ENCODE measurements around the gene RAD51B. TPM values are rescaled to one million over a fixed set of nuclear protein-coding genes. Genes with fewer than 3 reads are reported as not detected.
"Not testable (repeated sequence)": the region's sequence is repeated elsewhere in the genome, so short reads cannot be mapped to it uniquely, and the experiment has no call there.

The RAD51B gene
- total RNA-seq, 4 donors from 2014 or later: 6.2 to 39.9 (median 12.9) TPM

- no peak for DNase-seq
- peaks cover 0 to 20% (median 4%) of the 10 kb centered on the region in 3 donors for H3K4me1 ChIP-seq
- WGBS, 2 donors: 94 to 98% methylated on average over 4 of the region's 4 CpGs
- H3K9me3 ChIP-seq: no peaks in the 10 kb centered on the region
- H3K4me3 ChIP-seq: no peak overlapping the region
- H3K27me3 ChIP-seq: no peaks in the 10 kb centered on the region
- intact Hi-C loops (cut with DNase I): loop anchor here (10.0 kb wide), 1 partner anchor 557 kb away; no protein-coding TSS in a partner anchor
- TF ChIP-seq CTCF (IDR thresholded peaks at IDR 0.05) (no peak), POLR2A (IDR thresholded peaks at IDR 0.05) (no peak)
- H3K27ac ChIP-seq: no peak overlapping the region
- no peaks in the 10 kb centered on the region for H3K36me3 ChIP-seq
Observed at GRCh38 chr14:68257969-68258368, 438.4 kb downstream of the RAD51B start.

- not testable (repeated sequence) for H3K4me3 ChIP-seq, H3K27me3 ChIP-seq, H3K9me3 ChIP-seq, H3K36me3 ChIP-seq, H3K27ac ChIP-seq, DNase-seq
- WGBS, 2 donors: 100% methylated on average over 1 of the region's 2 CpGs; no CpG with 5 or more reads in 1 of the 2 donors
- intact Hi-C loops (cut with DNase I): loop anchor here (10.0 kb wide), 1 partner anchor 556 kb away; no protein-coding TSS in a partner anchor
- peaks cover 0 to 18% (median 4%) of the 10 kb centered on the region in 3 donors for H3K4me1 ChIP-seq
Observed at GRCh38 chr14:68258995-68259394, 439.4 kb downstream of the RAD51B start.

GRCh38 chr14:68260121-68260520 is 440.5 kb downstream of the RAD51B start:
- H3K27me3 ChIP-seq: no peaks in the 10 kb centered on the region
- WGBS, 2 donors: 72 to 80% methylated on average over 2 of the region's 2 CpGs
- peaks cover 0 to 15% (median 4%) of the 10 kb centered on the region in 3 donors for H3K4me1 ChIP-seq
- no peak for DNase-seq
- intact Hi-C loops (cut with DNase I): no loop called here
- TF ChIP-seq CTCF (IDR thresholded peaks at IDR 0.05) (no peak), POLR2A (IDR thresholded peaks at IDR 0.05) (no peak)
- H3K4me3 ChIP-seq: no peak overlapping the region
- no peaks in the 10 kb centered on the region for H3K36me3 ChIP-seq
- no peaks in the 10 kb centered on the region for H3K9me3 ChIP-seq
- no peak overlapping the region for H3K27ac ChIP-seq

- intact Hi-C loops (cut with DNase I): no loop called here
- Histone ChIP-seq H3K36me3 (no peaks in the 10 kb centered on the region), H3K4me1 (peaks cover 0 to 4% (median 4%) of the 10 kb centered on the region in 3 donors), H3K9me3 (no peaks in the 10 kb centered on the region), H3K27me3 (no peaks in the 10 kb centered on the region), H3K4me3 (no peak overlapping the region), H3K27ac (peak overlapping the region in 1 of 4 donors; percentile 26)
- WGBS, 2 donors: 54 to 57% methylated on average over 10 of the region's 10 CpGs
- TF ChIP-seq POLR2A (IDR thresholded peaks at IDR 0.05) (no peak), CTCF (IDR thresholded peaks at IDR 0.05) (no peak)
- DNase-seq: no peak
Observed at GRCh38 chr14:68261092-68261842, 441.7 kb downstream of the RAD51B start.

GRCh38 chr14:68262567-68262966 is 443.0 kb downstream of the RAD51B start:
- no peak for DNase-seq
- Histone ChIP-seq H3K4me1 (peaks cover 0 to 4% (median 4%) of the 10 kb centered on the region in 3 donors), H3K27me3 (no peaks in the 10 kb centered on the region), H3K9me3 (no peaks in the 10 kb centered on the region), H3K36me3 (no peaks in the 10 kb centered on the region), H3K4me3 (no peak overlapping the region), H3K27ac (no peak overlapping the region)
- intact Hi-C loops (cut with DNase I): no loop called here
- TF ChIP-seq CTCF (IDR thresholded peaks at IDR 0.05) (no peak), POLR2A (IDR thresholded peaks at IDR 0.05) (no peak)
- 84 to 92% methylated on average over 3 of the region's 3 CpGs for WGBS, 2 donors
